ENCODE results near the gene MYO16.

DNA sequence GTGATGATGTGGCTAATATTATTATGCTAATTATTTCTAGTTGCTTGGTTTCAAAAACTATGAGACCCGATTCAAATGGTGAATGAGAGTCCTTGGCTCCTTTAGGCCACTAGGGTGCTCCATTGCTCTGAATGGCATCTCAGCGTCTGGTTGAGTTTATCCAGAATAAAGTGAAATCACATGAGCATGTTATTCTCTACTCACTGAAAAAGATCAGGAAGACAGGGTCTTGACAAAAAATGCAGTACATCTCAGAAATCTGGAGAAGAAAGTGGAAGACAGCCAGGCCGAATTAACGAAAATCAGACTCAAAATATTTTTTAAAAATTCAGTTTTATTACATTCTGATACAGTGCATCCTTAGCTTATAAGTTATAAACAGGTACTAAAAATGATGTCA lies 516.2 kb downstream of the MYO16 start:
- no peak for TF ChIP-seq POLR2A (IDR thresholded peaks at IDR 0.05)
- no peak for TF ChIP-seq CTCF (IDR thresholded peaks at IDR 0.05)
